ENCODE measurements around the gene CAPS2.

Gene CAPS2

GRCh38 chr12:75302781-75303180 is 27.3 kb downstream of the CAPS2 start:
- DNase-seq = no peak

GRCh38 chr12:75302225-75302624 is 27.9 kb downstream of the CAPS2 start:
- DNase-seq = no peak

- DNase-seq = no peak
These were observed 35.3 kb downstream of the CAPS2 start for GRCh38 chr12:75294797-75295196.

- no peak for DNase-seq
These were observed 35.8 kb downstream of the CAPS2 start for GRCh38 chr12:75294336-75294735.

GRCh38 chr12:75291014-75291413 is 39.1 kb downstream of the CAPS2 start:
- no peak for DNase-seq

GRCh38 chr12:75289753-75290152 is 40.4 kb downstream of the CAPS2 start:
- no peak for DNase-seq

GRCh38 chr12:75288860-75289259 is 41.3 kb downstream of the CAPS2 start:
- no peak for DNase-seq

- DNase-seq = no peak
These were observed 54.4 kb downstream of the CAPS2 start for GRCh38 chr12:75275702-75276101.

GRCh38 chr12:75271576-75271975 is 58.5 kb downstream of the CAPS2 start:
- no peak for DNase-seq

GRCh38 chr12:75270157-75270556 is 60.0 kb downstream of the CAPS2 start:
- DNase-seq = no peak

- DNase-seq = no peak
These were observed 60.9 kb downstream of the CAPS2 start for GRCh38 chr12:75269209-75269608.

GRCh38 chr12:75260316-75260715 is 69.8 kb downstream of the CAPS2 start:
- no peak for DNase-seq

- no peak for DNase-seq
These were observed 71.0 kb downstream of the CAPS2 start for GRCh38 chr12:75259143-75259542.

- no peak for DNase-seq
These were observed 72.6 kb downstream of the CAPS2 start for GRCh38 chr12:75257510-75257909.

- no peak for DNase-seq
These were observed 85.0 kb downstream of the CAPS2 start for GRCh38 chr12:75245108-75245507.

- DNase-seq = no peak
These were observed 90.1 kb downstream of the CAPS2 start for GRCh38 chr12:75239987-75240386.

GRCh38 chr12:75236206-75236605 is 93.9 kb downstream of the CAPS2 start:
- DNase-seq = no peak

GRCh38 chr12:75227132-75227531 is 103.0 kb downstream of the CAPS2 start:
- DNase-seq = no peak

Measured in activated CD4-positive, alpha-beta T cell treated with anti-CD3 and anti-CD28 coated beads for 48 hours (primary cell).